ENCODE measurements around the gene MTA3. TPM values are rescaled to one million over a fixed set of nuclear protein-coding genes. Genes with fewer than 3 reads are reported as not detected.

MTA3 gene
- total RNA-seq, 1 donor from 2014 or later, result 25.8 TPM

- no peak for DNase-seq (ENCODE audit: low read depth)
- Histone ChIP-seq H3K4me3 (ENCODE audit: low read depth, low read length) (no peak overlapping the region), H3K36me3 (ENCODE audit: control insufficient read depth, insufficient read depth, low read length) (no peaks in the 10 kb centered on the region), H3K27me3 (ENCODE audit: control insufficient read depth, insufficient read depth, low read length) (no peaks in the 10 kb centered on the region)
- TF ChIP-seq CTCF (IDR thresholded peaks at IDR 0.05; ENCODE audit: insufficient read depth, low read length, poor library complexity, severe bottlenecking), result no peak
Measured at GRCh38 chr2:42708179-42708578, 139.7 kb downstream of the MTA3 start.

GRCh38 chr2:42711896-42712295 is 143.5 kb downstream of the MTA3 start:
- DNase-seq (ENCODE audit: low read depth), result no peak
- Histone ChIP-seq H3K36me3 (ENCODE audit: control insufficient read depth, insufficient read depth, low read length) (no peaks in the 10 kb centered on the region), H3K4me3 (ENCODE audit: low read depth, low read length) (no peak overlapping the region), H3K27me3 (ENCODE audit: control insufficient read depth, insufficient read depth, low read length) (no peaks in the 10 kb centered on the region)
- TF ChIP-seq CTCF (IDR thresholded peaks at IDR 0.05; ENCODE audit: insufficient read depth, low read length, poor library complexity, severe bottlenecking), result no peak

GRCh38 chr2:42712934-42713333 is 144.5 kb downstream of the MTA3 start:
- TF ChIP-seq CTCF (IDR thresholded peaks at IDR 0.05; ENCODE audit: insufficient read depth, low read length, poor library complexity, severe bottlenecking), result no peak
- no peak for DNase-seq (ENCODE audit: low read depth)
- no peak overlapping the region for H3K4me3 ChIP-seq (ENCODE audit: low read depth, low read length)
- no peaks in the 10 kb centered on the region for H3K36me3 ChIP-seq (ENCODE audit: control insufficient read depth, insufficient read depth, low read length)
- no peaks in the 10 kb centered on the region for H3K27me3 ChIP-seq (ENCODE audit: control insufficient read depth, insufficient read depth, low read length)

- TF ChIP-seq CTCF (IDR thresholded peaks at IDR 0.05; ENCODE audit: insufficient read depth, low read length, poor library complexity, severe bottlenecking), result no peak
- H3K27me3 ChIP-seq (ENCODE audit: control insufficient read depth, insufficient read depth, low read length), result no peaks in the 10 kb centered on the region
- no peak overlapping the region for H3K4me3 ChIP-seq (ENCODE audit: low read depth, low read length)
- H3K36me3 ChIP-seq (ENCODE audit: control insufficient read depth, insufficient read depth, low read length), result no peaks in the 10 kb centered on the region
- no peak for DNase-seq (ENCODE audit: low read depth)
Measured at GRCh38 chr2:42713920-42714319, 145.5 kb downstream of the MTA3 start.

- no peak overlapping the region for H3K4me3 ChIP-seq (ENCODE audit: low read depth, low read length)
- no peaks in the 10 kb centered on the region for H3K36me3 ChIP-seq (ENCODE audit: control insufficient read depth, insufficient read depth, low read length)
- DNase-seq (ENCODE audit: low read depth), result no peak
- TF ChIP-seq CTCF (IDR thresholded peaks at IDR 0.05; ENCODE audit: insufficient read depth, low read length, poor library complexity, severe bottlenecking), result no peak
- H3K27me3 ChIP-seq (ENCODE audit: control insufficient read depth, insufficient read depth, low read length), result no peaks in the 10 kb centered on the region
Measured at GRCh38 chr2:42714686-42715085, 146.3 kb downstream of the MTA3 start.

GRCh38 chr2:42721898-42722297 is 153.5 kb downstream of the MTA3 start:
- no peak for TF ChIP-seq CTCF (IDR thresholded peaks at IDR 0.05; ENCODE audit: insufficient read depth, low read length, poor library complexity, severe bottlenecking)
- no peak for DNase-seq (ENCODE audit: low read depth)
- Histone ChIP-seq H3K27me3 (ENCODE audit: control insufficient read depth, insufficient read depth, low read length) (no peaks in the 10 kb centered on the region), H3K4me3 (ENCODE audit: low read depth, low read length) (no peak overlapping the region), H3K36me3 (ENCODE audit: control insufficient read depth, insufficient read depth, low read length) (no peaks in the 10 kb centered on the region)

Measured in kidney epithelial cell (primary cell).